ENCODE measurements around the gene SORCS1. TPM values are rescaled to one million over a fixed set of nuclear protein-coding genes. Genes with fewer than 3 reads are reported as not detected.

SORCS1 gene
- total and polyA plus RNA-seq, 2 of the 8 experiments (the other 6 are each of a cell fraction or from before 2014, with no cell fraction given), result 4.1 to 4.6 TPM

Small RNAs within 50 kb of the gene (small RNA-seq; reads per million reads assigned to genes)
- 1.9 reads per million, percentile 12 among the genes with 10 or more reads in this experiment for gene RNA5SP325 (ENCODE audit: insufficient read depth)
